GM12864 (cell line): Measurements from ENCODE around the gene NGFR.
"Not testable (repeated sequence)": the region's sequence is repeated elsewhere in the genome, so short reads cannot be mapped to it uniquely, and the experiment has no call there.

Source experiments
- DNase-seq: peaks from one replicate; pipeline ENCODE4 v3.0.0-alpha.2; 2011; ENCODE audit warnings: low read depth
- H3K4me3 ChIP-seq: 2 replicates; pipeline ENCODE4 v1.5.1; 2011; ENCODE audit warnings: mild to moderate bottlenecking, low read depth, low read length, control low read depth
- CTCF ChIP-seq: IDR thresholded peaks from 2 replicates; pipeline ENCODE4 v1.5.1; 2011; ENCODE audit warnings: low read depth, mild to moderate bottlenecking, moderate library complexity, low read length, control low read depth, inconsistent platforms; ENCODE audit errors: missing control alignments

NGFR gene

DNA sequence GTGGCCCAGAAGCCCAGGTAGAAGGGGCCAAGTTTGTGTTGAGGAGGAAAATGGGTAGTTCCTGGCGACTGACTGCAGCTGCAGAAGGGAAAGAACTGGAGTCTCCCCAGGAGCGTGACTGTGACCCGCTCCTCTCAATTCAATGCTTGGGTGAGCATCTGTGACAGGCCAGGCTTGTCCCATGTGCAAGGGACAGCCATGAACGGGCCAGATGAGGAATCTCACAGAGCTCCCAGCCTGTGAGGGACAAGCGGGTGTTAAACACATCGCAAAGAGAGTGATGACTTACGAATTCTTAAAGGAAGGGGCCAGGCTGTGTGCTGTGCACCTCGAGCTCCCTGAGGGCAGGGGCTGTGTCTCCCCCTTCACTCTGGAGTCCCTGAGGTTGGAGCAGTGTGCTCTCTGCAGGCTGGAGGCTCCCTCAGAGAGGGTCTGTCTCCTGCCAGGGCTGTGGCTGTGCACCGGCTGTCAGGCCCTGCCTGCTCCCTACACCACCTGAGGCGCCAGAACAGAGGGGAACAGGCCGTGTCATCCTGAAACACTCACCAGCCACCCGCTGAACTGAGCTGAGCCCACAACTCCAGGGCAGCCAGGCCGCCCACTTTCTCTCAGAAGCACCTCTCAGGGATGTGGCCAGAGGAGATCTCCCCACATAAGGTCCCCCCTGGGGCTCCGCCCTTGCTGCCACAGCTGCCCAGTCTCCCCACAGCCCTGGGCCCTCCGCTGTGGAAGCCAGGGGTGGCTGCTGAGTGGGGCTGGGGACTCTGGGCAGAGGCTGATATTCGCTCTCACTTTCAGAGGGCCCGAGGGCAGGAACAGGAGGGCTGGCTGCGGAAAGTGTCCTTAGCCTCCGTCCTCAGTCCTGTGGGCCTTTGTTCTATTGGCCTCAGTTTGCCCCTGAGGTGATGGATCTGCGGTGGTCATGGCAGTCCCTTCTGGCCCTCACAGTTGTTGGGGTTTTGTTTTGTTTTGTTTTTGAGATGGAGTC, 54.9 kb downstream of the NGFR start:
- TF ChIP-seq CTCF, result no peak
- DNase-seq, result no peak
- H3K4me3 ChIP-seq, result no peak overlapping the region

DNA sequence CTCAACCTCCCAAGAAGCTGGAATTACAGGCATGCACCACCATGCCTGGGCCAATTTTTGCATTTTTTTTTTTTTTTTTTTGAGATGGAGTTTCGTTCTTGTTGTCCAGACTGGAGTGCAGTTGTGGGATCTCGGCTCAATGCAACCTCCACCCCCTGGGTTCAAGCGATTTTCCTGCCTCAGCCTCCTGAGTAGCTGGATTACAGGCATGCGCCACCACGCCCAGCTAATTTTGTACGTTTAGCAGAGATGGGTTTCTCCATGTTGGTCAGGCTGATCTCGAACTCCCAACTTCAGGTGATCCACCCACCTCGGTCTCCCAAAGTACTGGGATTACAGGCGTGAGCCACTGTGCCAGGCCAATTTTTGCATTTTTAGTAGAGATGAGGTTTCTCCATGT, 55.7 kb downstream of the NGFR start:
- H3K4me3 ChIP-seq, DNase-seq: not testable (repeated sequence)

DNA sequence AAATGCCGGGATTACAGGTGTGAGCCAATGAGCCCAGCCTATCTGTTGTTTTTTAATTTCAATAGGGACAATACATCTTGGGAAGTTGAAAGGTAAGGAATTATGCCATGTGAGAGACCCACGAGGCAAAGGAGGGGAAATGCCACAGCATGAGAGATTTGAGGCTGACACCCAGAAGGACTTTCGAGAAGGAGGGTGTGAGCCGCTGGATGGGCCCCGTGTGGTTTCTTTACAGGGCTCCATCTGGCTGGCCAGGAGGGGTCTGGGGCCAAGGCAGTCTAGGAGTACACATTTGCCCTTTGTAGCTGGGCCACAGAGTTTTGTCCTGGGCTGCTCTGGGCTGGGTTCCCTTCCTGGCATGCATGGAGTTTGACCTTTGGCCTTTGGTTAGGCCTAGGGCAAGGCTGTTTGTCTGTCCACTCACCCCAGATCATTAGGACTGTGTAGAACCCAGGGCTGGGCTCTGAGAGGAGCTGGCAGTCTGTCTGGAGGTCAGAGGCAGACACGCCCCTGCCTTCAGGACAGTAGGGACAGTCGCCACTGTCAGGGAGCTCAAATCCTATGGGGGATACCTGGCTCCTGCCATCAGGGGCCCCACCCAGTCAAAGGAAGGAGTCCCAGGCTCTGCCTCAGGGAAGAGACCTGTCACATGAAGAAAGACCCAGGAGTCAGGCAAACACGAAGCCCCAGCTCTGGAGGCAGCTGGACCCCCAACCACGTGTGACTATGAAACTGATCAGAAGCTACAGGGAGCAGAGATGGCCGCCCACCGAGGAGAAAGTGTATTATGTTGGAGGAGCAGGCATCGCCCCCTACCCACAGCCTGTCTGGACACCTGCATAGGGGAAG, 56.4 kb downstream of the NGFR start:
- no peak for TF ChIP-seq CTCF

GRCh38 chr17:49552070-49552751, 57.1 kb downstream of the NGFR start:
- no peak for DNase-seq
- no peak for TF ChIP-seq CTCF
- no peak overlapping the region for H3K4me3 ChIP-seq

More for the DNA sequence above, 56.4 kb downstream of the NGFR start:
- H3K4me3 ChIP-seq, result no peak overlapping the region
- DNase-seq, result no peak

DNA sequence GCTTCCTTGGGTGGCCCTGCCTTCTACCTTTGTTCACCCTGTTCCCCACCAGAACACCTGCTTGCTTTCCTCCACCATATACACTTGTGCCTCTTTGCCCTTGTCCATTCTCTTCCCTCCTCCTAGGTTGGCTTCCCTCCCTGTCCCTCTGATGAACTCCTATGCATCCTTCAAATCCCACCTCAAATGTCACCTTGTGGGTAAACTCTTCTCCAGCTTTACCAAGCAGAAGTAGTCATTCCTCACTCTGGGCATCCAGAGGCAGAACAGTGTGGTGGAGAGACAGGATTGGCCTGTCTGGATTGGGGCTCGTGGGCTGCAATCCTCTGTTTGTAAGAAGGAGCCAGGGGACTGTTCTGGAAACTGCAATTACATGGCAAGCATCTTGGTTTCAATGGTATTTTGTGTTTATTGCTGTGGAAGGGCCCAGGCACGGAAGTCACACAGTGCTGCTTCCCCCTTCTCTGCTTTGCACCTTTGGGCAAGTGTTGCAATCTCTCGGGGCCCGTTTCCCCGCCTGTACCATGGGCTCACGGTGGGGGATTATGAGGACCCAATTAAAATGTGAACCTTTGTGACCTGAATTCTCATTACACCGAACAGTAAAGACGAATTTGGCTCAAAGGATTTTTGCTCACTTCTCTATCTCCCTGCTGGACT, 58.7 kb downstream of the NGFR start:
- no peak for TF ChIP-seq CTCF
- H3K4me3 ChIP-seq, result no peak overlapping the region
- DNase-seq, result no peak

DNA sequence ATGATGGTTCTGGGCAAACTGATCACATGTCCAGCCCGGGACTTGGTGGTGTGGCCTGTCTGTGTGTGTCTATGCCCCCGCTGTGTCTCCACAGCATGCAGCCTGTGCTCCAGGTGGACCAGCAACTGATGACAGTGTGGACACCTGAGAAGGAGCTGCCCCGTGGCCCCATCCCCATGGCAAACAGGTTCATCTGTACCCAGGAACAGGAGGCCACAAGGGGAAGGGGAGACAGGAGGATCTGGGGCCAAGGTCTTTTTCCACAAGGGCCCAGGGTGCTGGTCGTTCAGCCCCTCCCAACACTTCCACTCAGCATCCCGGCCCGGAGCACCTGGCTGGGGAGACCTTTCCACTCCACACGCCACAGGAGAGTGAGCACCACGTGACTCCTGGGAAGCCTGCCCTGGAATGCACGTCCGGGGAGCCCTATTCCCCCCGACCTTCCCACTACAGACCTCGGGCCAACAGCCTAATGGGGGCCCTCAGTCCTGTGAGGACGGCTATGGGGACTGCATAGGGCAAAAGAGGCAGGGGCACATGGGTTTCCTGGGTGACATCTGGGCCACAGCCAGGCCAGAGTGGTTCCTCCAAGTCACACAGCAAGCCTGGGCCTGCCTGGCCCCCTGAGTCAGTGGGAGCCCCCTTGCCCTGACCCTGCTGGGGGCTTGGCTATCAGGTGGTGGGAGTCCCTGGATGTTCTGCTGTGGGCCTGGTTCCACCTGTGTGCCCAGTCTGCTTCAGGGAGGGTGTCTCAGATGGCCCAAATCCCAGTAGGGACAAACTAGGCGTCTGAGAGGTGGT, 59.8 kb downstream of the NGFR start:
- TF ChIP-seq CTCF, result no peak
- DNase-seq, result no peak
- H3K4me3 ChIP-seq, result no peak overlapping the region
